CD4-positive, alpha-beta T cell treated with Interleukin-12 subunit alpha and Interleukin-12 subunit beta, for 1 hour (primary cell): ENCODE data around the gene IAPP.
"Not testable (repeated sequence)": the region's sequence is repeated elsewhere in the genome, so short reads cannot be mapped to it uniquely, and the experiment has no call there.

Experiments
- DNase-seq: peaks from one replicate; pipeline ENCODE4 v3.0.0-alpha.2; 2020

IAPP gene

DNA sequence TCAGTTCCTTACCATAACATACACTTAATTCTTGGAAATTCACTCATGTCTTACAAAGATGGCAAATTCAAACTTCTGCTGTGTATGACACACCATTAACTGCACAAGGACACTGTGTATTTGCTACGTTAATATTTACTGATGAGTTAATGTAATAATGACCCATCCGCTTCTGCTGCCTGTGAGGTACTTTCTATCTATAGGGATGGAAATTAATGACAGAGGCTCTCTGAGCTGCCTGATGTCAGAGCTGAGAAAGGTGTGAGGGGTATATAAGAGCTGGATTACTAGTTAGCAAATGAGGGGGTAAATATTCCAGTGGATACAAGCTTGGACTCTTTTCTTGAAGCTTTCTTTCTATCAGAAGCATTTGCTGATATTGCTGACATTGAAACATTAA lies at the start of gene IAPP:
Gene IAPP, plus strand, starts transcription at position 301 of the 400 bp plus-strand sequence. CDS start 450 bp downstream, outside the sequence.
- no peak for DNase-seq

DNA sequence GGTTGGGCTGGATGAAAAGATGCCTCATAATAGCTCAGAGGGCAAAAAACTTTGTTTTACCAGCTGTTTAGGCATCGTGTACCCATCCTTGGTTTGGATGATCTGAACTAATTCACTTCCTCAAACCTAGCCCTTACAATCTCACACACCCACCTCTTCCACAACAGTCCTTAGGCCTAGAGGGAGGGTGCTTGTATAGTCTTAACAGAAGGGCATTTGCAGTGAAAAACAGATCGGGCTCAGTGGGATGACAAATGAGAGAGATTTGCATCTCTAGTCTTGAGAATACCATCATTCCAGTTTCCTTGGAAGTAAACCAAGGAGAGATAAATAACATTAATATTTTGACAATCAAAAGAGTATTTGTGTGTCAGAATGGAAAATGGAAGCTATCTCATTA lies 49.0 kb upstream of the IAPP start:
- no peak for DNase-seq

DNA sequence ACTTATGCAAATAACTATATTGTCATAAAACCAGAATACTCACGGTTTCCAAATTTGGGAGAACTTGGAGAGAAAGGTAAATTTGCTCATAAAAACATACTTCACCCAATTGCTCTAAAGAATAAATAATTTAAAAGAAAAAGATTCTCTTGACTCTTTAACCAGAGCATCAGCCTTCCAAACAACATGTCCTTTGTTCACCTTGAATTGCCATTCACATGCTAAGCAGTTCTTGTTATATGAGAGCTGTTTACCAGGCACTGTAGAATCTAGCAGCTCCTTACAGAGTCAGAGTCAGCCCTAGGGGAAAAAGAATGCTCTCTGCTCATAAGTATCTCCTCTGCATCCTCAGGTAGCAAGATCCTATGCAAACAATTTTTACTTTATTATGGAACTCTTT lies 48.2 kb upstream of the IAPP start:
- DNase-seq: no peak

DNA sequence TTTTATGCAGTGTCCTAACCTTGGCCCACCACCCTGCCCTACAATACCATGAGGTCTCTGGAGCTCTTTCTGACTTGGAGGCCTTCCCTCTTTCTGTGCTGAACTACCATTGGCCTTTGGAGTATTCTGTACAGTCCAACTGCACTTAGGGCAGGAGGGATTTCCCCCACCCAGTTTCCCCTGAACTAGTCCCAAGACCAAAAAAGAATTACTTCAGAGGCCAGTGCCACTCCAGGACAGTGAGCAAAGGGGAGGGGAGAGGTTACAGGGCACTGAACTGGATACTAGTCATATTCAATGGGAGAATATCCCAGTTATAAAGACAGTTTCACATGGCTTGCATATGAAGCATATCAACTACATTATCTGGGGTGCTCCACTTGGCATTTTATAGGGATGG lies 44.1 kb upstream of the IAPP start:
- no peak for DNase-seq

DNA sequence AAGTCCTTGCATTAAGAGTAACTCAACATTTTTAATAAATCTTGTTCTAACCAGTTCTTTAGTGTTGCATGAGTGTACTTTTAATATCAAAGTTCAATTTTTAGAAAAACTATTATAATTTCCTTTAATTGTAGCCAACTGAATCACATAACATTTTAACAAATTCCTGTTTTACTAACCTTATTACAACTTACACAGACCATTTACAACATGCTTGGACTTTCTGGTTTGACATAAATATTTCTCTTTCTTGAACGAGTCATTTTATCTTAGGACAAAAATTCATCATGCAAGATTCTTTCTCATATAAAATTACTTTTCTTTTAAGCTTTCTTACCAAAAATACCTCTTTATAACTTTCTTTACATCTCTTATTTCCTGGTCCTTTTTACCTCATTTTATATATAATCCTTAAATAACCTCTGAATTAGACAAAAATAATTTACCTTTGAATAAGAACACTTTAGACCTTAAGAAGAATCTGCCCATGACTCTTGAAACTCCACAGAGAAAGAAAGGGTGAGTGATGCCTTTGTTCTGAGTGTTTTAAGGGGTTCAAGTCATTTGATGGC lies 41.9 kb upstream of the IAPP start:
- no peak for DNase-seq

DNA sequence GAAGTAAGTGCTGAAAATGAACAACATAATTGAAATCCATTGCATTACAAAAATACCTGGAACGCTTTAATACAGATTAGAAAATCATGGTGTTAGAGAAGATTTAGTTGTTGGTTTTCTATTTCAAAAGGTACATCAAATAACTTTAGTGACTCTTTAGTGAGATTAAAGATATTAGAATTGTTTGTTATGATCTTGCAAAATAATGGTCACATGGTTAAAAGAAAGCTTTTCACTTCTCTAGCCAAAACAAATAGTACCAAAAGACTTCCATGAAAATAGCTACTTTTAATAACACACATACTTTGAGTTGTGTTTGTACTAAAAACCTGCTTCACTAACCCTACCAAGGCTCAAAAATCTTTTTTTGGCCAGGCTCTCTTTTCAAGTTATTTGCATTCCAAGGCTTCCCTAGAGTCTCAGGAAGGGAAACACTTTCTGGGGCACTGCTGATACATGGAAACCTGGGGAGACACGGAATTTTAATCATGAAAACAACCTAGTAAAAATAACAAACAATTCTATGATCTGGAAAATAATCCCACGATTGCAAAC lies 37.9 kb upstream of the IAPP start, which contains the start of gene SLCO1A2:
Gene SLCO1A2, minus strand, starts transcription at position 147 of the 555 bp plus-strand sequence. CDS start 270 bp downstream, outside the sequence.
- DNase-seq: no peak

DNA sequence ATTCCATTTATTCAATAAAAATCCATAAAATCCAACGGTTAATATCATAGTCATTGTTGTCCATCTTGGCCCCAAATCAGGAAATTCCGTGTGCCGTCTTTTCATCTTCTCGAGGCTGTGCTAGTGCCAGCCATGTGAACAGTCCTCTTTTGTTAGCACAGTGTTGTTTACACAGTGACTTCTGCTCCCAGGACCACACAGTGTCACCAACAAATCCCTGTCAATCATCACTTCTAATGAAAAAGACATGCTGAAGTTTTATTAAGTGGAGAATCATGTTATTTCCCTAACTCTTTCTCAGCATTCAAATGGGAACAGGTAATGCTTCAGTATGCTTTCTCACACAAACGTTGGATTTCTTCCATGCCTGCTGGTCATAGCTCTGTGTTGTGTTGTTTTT lies 36.0 kb upstream of the IAPP start:
- DNase-seq: no peak

DNA sequence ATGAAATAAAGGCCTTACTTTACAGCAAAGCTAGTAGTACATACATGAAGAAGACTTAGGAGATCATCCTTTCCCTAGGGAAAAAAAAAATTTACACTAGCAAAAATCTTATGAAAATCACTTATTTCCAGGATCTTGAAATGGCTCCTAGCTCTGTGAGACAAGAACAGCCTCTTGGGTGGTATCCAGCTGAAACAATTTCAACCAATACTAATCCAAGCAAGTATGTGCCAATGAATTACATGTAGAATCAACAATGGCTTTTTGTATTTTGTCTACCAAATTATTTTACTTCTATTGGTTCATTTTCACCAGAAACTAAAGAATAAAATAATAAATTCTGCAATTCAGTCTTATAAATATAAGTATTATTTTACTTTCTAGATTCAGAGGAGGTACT lies 35.2 kb upstream of the IAPP start:
- DNase-seq: no peak

DNA sequence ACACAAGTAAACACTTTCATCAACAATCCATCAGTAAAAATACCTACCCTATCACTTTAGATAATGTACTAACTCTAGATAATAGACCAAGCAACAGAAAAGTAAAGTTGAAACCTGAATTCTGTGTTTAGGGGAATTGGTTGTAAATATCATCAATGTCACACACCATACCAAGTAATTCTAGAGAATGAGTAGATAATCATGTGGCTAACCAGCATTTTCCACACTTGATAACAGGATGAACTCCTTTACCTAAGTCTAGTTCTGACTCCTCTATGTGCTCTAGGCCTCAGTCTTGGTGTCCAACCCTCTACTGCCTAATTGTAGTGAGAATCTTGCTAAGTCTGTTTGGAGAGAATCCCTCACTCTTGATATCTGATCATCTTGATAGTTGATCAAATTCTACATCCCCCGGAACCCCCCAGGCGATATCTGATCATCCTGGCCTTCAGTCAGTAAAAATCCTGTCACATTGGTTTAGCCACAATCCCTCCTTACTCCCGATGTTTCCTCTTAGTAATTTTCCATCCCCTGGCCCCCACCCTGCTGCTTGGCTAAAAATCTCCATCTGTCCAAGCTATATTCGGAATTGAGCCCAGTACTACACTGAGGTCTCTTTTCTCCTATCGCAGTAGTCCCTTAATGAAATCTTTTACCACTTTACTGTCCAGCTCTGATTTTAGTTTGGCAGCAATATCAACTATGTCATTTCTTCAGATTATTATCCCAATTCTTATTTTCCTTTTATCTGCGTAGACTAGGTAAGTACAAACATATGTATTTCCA lies 34.5 kb upstream of the IAPP start:
- DNase-seq: no peak

DNA sequence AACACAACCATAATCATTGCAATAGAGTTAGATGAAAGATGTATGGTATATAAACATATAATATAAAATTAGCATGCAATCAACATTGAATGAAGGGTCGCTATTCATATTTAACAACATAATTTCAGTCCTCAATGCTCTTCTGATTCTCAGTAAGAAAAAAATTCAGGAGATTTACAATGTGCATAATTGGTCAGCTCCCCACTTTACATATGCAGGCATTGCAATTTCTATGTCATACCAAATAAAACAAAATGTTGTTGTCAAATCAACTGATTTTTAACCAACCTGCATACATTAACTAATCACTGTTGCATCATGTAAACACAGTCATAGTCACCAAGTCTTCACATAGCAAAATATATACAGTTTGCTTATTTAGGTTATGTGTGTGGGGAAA lies 32.8 kb upstream of the IAPP start:
- no peak for DNase-seq

DNA sequence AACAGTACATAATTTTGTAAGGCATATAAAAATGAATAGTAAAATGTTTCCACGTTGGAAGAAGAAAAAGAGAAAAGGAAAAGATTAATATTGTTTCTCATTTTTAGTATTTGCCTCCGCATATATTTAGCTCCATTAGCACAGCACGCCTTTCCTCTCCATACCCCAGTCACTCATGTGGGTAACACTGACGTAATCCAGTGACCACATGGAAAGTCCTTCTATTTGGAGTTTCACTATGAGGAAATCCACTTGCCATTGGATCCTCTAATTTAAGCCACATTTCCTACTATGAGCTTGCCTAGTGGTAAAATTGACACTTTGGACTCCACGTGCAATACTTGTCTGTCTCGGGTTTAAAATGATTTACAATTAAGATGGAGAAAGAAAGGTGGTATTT lies 32.3 kb upstream of the IAPP start:
- DNase-seq: no peak

DNA sequence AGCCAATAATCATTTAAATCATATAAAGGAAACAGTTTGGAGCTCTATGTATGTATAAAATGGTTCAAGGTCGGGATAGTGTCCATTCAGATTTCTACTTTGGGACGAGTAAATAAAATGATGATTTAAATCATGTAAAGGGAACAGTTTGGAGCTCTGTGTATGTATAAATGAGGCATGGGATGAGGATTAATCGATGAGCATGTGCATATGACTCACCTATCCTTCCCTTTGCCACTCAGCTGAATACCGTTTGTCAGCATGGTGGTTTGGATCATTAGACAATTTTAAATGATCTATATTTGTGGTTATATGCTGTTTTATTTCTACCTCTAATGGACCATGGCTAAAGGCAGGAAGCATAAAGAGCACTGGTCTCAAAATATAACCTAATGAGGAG lies 30.9 kb upstream of the IAPP start:
- DNase-seq: no peak

DNA sequence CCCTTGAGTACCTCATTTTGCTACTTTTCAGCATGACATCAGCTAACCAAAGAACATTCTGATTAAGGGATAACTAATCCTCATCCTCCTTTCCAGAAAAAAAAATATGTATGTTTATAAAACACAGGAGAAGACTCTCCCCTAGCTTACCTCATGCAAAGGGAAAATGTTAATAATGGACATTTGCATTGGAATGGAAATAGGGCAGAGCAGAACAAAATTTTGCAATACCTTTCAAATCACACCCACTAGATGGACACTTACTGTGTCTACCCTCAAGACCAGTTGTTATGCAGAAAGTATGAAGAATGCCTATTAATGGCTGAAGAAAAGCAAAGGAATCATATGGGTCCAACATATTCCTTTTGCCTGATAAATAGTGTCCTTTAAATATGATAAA lies 29.1 kb upstream of the IAPP start:
- no peak for DNase-seq

DNA sequence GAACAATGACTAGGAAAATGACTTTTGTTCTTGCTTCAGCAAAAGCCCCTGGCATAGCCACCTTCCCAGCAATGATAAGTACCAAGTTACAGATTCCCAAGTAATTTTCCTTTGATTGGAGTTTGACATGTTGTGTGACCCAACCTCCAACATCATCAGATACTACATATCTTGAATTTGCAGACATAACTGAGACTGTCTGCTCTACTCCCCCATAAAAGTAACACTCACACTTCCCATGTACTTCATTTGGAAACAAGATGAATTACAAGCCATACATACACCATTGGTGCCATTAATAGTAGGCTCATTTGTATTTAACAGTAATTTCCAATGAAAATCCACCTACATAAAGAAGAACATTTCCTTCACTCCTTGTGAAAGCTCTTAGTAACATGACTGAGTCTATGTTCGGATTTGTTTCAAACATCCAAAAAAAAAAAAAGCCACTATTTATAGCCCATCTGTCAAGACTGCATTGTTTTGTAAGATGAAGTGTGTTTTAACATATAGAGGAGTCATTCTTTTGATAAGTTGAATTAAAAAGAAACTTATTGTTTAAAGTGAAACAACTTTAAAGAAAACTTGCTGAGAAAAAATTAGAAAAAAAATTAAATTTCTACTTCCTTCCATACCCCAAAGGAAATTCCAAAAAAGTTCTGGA lies 26.0 kb upstream of the IAPP start:
- DNase-seq: no peak

DNA sequence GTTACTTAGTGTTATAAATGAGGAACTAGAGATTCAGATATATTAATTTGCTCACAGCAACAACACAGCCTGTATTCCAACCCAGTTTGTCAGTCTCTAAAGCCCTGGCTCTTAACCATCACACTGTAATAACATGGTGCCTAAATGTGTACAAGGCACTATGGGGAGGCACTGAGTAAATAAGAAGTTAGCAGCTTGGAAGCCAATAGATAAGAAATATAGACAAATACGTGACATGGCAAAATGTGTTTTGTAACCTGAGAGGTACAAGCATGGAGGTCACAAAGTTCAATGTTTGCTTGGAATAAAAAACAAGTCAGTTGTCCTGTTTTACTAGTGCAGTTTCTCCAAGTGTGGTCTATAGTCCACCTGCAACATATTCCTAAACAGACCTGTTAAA lies 21.7 kb upstream of the IAPP start:
- no peak for DNase-seq

DNA sequence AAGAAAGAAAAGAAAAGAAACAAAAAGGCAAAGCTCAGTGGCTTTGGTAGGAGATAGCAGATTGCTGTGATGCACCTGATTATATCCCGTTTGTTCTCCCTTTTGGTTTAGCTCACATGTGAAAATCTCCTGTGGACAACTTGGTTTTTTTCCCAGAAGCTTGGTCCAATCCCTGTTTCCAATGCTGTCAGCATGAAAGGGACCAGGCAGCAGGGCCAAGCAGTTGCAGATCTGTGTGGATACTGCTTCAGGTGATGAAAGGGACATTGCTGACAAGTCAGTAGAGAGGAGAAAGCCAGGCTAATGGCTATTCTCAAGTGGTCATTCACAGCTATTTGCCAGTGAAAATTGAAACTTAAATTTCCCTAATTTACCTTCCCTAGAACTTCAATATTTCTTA lies 19.2 kb upstream of the IAPP start:
- no peak for DNase-seq

DNA sequence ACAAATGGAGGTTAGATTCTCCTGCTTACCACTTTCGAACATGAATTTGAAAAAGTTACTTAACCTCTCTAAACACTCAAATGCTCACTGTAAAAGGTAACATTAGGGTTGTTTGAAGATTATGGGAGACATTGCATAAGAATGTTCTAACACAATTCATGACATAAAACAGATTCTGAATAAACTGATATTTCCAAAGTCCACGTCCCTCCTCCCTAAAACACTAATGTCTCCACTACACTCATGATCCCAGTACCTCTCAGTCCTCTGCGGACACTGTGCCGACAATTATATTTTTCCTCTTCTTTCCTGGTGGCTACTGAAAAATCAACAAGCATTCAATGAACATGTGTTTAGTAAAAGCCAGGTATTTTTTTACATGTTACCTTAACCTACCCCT lies 18.8 kb upstream of the IAPP start:
- DNase-seq: no peak

DNA sequence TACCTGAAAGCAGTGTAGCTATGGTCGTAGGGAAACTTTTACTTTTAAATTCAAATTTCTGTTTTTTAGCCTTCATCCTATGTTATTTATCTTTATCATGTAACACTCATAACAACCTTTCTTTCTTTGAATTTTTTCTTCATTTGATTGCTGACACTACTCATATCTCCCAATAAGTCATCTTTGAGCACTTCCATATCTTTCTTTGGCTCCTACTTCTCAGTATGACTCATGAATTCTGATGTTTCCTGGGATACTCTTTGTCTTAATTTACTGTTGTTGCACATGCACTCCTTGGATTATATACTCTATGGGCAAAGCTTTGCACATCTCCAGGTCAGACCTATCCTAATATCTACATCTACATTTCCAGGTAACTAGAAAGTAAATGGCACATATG lies 18.1 kb upstream of the IAPP start:
- DNase-seq: no peak

DNA sequence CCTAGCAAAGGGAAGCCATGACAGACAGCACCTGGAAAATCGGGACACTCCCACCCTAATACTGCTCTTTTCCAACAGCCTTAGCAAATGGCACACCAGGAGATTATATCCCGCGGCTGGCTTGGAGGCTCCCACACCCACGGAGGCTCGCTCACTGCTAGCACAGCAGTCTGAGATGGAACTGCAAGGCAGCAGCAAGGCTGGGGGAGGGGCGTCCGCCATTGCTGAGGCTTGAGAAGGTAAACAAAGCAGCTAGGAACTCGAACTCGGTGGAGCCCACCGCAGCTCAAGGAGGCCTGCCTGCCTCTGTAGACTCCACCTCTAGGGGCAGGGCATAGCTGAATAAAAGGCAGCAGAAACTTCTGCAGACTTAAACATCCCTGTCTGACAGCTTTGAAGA lies 12.1 kb upstream of the IAPP start:
- DNase-seq: not testable (repeated sequence)

DNA sequence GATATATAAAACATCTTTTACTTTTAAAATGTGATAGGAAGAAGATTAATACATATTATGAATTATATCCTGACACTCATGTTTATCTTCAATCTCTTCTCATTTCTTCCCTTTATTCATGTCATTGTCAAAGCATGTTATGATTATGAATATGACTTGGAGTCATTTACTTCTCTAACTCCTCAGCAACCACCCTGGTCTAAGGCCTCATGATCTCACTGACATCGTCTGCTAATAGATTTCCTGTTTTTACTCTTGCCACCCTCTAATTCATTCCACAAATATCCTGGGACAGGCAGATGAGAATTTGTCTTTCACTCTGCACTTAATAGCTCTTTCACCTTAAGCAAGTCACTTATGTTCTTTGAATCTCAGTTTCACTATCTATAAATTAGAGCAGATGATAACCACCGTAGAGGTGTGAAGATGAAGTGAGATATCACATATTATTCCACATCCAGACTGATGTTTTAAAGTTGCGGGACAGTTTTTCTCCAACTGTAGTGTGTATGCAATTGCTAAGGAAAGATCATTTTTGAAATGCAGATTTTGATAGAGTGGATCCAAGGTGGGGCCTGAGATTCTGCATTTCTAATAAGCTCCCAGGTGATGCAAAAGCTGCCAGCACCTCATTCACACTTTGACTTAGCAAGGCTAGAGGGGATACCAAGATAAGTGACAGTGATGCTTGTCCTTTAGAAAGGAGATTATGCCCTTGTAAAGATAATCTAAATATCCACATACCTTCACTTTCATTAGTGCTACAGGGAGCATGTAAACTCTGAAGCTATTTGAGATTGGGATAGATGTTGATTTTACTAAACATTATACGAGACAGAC lies 3.3 kb upstream of the IAPP start:
- DNase-seq: no peak

DNA sequence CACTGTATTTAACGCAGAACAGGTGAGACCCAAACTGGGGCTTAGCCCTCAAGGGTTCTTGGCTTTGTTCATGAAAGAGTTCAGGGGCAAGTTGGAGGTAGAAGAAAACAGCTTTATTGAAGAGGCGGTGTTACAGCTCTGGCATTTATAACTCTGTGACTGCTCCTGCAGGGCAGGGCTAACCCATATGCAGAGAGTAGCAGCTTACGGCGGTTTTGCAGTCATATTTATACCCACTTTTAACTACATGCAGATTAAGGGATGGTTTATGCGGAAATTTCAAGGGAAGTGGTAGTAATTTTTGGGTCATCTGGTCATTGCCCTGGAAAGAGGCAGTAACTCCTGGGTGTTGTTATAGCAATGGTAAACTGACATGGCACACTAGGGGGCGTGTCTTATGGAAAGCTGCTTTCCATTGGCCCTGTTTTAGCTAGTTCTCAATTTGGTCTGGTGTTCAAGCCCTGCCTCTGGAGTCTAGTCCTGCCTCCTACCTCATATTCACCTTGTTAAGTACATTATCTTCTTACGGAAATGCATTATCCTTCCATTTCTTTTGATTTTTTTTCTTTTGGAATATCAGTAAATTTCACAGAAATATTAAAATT lies 1.8 kb upstream of the IAPP start:
- DNase-seq: no peak

DNA sequence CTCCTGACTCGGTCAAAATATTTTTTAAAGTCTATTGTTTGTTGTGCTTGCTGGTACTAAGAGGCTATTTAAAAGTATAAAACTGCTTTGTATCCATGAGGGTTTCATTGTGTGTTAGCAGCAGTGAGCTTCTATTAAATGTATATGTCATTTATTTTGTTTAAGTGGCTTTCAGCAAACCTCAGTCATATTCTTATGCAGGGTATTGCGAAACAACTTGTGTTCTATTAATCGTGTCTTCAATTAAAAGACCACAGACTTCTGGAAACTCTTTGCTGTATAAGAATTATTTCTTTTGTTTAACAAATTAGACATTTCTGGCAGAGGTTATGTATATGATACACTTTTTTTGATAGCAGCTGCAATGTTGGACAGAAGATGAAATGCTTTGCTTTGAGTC lies 6.5 kb downstream of the IAPP start:
- no peak for DNase-seq

DNA sequence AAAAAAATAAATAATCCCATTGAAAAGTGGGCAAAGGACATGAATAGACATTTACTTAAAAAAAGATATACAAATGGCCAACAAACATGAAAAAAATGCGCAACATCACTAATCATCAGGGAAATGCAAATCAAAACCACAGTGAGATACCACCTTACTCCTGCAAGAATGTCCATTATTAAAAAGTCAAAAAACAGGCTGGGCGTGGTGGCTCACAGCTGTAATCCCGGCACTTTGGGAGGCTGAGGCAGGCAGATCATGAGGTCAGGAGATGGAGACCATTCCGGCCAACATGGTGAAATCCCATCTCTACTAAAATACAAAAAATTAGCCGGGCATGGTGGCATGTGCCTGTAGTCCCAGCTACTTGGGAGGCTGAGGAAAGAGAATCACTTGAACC lies 8.6 kb downstream of the IAPP start:
- not testable (repeated sequence) for DNase-seq
